Neural progenitor cell (in vitro differentiated cells): Measurements from ENCODE around the gene SP110.

ENCODE experiments used
- EZH2 ChIP-seq: fragments of 200-600 bp; sonication (generic); IDR thresholded peaks from 2 replicates; pipeline ENCODE4 v1.6.1; 2017; ENCODE audit warnings: antibody characterized with exemption, mild to moderate bottlenecking, moderate library complexity
- EZH2phosphoT487 ChIP-seq: fragments of 200-600 bp; sonication (generic); IDR thresholded peaks from 2 replicates; pipeline ENCODE4 v1.6.1; 2017; ENCODE audit warnings: antibody characterized with exemption
- TF ChIP-seq, protein P1 (sequence below): fragments of 200-600 bp; sonication (generic); IDR thresholded peaks from 2 replicates; pipeline ENCODE4 v1.5.1; 2017; ENCODE audit warnings: antibody characterized with exemption, mild to moderate bottlenecking

- TF ChIP-seq, protein P1, sequence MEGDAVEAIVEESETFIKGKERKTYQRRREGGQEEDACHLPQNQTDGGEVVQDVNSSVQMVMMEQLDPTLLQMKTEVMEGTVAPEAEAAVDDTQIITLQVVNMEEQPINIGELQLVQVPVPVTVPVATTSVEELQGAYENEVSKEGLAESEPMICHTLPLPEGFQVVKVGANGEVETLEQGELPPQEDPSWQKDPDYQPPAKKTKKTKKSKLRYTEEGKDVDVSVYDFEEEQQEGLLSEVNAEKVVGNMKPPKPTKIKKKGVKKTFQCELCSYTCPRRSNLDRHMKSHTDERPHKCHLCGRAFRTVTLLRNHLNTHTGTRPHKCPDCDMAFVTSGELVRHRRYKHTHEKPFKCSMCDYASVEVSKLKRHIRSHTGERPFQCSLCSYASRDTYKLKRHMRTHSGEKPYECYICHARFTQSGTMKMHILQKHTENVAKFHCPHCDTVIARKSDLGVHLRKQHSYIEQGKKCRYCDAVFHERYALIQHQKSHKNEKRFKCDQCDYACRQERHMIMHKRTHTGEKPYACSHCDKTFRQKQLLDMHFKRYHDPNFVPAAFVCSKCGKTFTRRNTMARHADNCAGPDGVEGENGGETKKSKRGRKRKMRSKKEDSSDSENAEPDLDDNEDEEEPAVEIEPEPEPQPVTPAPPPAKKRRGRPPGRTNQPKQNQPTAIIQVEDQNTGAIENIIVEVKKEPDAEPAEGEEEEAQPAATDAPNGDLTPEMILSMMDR, result no peak
- TF ChIP-seq EZH2, result no peak
- TF ChIP-seq EZH2phosphoT487, result no peak
Measured at GRCh38 chr2:230178546-230179485, 41.0 kb downstream of the SP110 start.
